NB4 (cell line): ENCODE results near the gene MAMDC4.

ENCODE experiments used
- MAX ChIP-seq: IDR thresholded peaks from 2 replicates; pipeline ENCODE4 v1.6.1; 2011; ENCODE audit warnings: low read depth, low read length
- POLR2A ChIP-seq: IDR thresholded peaks from 2 replicates; pipeline ENCODE4 v1.6.1; 2011; ENCODE audit warnings: mild to moderate bottlenecking; ENCODE audit not compliant: insufficient read length; ENCODE audit errors: extremely low read depth
- TF ChIP-seq, protein P1 (sequence below): IDR thresholded peaks from one replicate; pipeline ENCODE4 v1.5.1; 2012; ENCODE audit warnings: low read depth, low read length

GRCh38 chr9:136860933-136861873 is 9.1 kb downstream of the MAMDC4 start:
- TF ChIP-seq, protein P1, sequence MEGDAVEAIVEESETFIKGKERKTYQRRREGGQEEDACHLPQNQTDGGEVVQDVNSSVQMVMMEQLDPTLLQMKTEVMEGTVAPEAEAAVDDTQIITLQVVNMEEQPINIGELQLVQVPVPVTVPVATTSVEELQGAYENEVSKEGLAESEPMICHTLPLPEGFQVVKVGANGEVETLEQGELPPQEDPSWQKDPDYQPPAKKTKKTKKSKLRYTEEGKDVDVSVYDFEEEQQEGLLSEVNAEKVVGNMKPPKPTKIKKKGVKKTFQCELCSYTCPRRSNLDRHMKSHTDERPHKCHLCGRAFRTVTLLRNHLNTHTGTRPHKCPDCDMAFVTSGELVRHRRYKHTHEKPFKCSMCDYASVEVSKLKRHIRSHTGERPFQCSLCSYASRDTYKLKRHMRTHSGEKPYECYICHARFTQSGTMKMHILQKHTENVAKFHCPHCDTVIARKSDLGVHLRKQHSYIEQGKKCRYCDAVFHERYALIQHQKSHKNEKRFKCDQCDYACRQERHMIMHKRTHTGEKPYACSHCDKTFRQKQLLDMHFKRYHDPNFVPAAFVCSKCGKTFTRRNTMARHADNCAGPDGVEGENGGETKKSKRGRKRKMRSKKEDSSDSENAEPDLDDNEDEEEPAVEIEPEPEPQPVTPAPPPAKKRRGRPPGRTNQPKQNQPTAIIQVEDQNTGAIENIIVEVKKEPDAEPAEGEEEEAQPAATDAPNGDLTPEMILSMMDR: no peak
- TF ChIP-seq POLR2A: no peak
- no peak for TF ChIP-seq MAX
